OCI-LY7 (cell line): ENCODE results near the gene CLTB. TPM values are rescaled to one million over a fixed set of nuclear protein-coding genes. Genes with fewer than 3 reads are reported as not detected.

Experiments
- BruUV-seq: library from RNA; stranded (reverse); fragments of 400-500 nt; replicated peaks from 2 replicates; lab custom pipeline; 2021; lab: Mats Ljungman, UMichigan
- CTCF ChIA-PET: fragments of 300-600 bp; sonication (Branson Sonifier 250); formaldehyde crosslinking; loops from one replicate; lab custom pipeline; 2022; ENCODE audit warnings: antibody characterized with exemption; ENCODE audit not compliant: unreplicated experiment; lab: Charles Lee
- POLR2A ChIA-PET: fragments of 300-600 bp; sonication (Branson Sonifier 250); formaldehyde crosslinking; loops from one replicate; lab custom pipeline; 2022; ENCODE audit warnings: antibody characterized with exemption; lab: Charles Lee
- DNase-seq: peaks from one replicate; pipeline ENCODE4 v3.0.0-alpha.2; 2015; ENCODE audit warnings: low spot score
- H2AFZ ChIP-seq: fragments of 200-600 bp; sonication (generic), shearing (Covaris generic); 2 replicates; pipeline ENCODE4 v1.6.1; 2014; ENCODE audit warnings: mild to moderate bottlenecking, antibody characterized with exemption, low read length, moderate library complexity
- H3K27ac ChIP-seq: fragments of 200-600 bp; sonication (generic); 2 replicates; pipeline ENCODE4 v1.5.1; 2014; ENCODE audit warnings: mixed run types, low read depth, mild to moderate bottlenecking, moderate library complexity, low read length, inconsistent platforms; ENCODE audit not compliant: poor library complexity, severe bottlenecking
- H3K36me3 ChIP-seq: fragments of 200-600 bp; sonication (generic); 2 replicates; pipeline ENCODE4 v1.6.1; 2014; ENCODE audit warnings: mild to moderate bottlenecking, antibody characterized with exemption, low read length, moderate library complexity, mixed read lengths; ENCODE audit not compliant: insufficient read depth
- H3K4me1 ChIP-seq: fragments of 200-600 bp; sonication (generic); 2 replicates; pipeline ENCODE4 v1.5.1; 2014; ENCODE audit warnings: mild to moderate bottlenecking, low read length; ENCODE audit not compliant: insufficient read depth, poor library complexity, severe bottlenecking
- H3K4me2 ChIP-seq: fragments of 200-600 bp; sonication (generic); 2 replicates; pipeline ENCODE4 v1.6.1; 2014; ENCODE audit warnings: mild to moderate bottlenecking, low read length
- H3K4me3 ChIP-seq: fragments of 200-600 bp; sonication (generic); 2 replicates; pipeline ENCODE4 v1.5.1; 2014; ENCODE audit warnings: mild to moderate bottlenecking, low read depth, low read length; ENCODE audit not compliant: poor library complexity, severe bottlenecking
- H3K79me2 ChIP-seq: fragments of 200-600 bp; sonication (generic); 2 replicates; pipeline ENCODE4 v1.6.1; 2016; ENCODE audit warnings: low read depth, mild to moderate bottlenecking, low read length, moderate library complexity, mixed read lengths; ENCODE audit not compliant: insufficient read depth
- H3K9me2 ChIP-seq: fragments of 200-600 bp; sonication (generic); 2 replicates; pipeline ENCODE4 v1.6.1; 2016; ENCODE audit warnings: mild to moderate bottlenecking, low read length, mixed read lengths; ENCODE audit not compliant: insufficient read depth
- H3K9me3 ChIP-seq: fragments of 200-600 bp; sonication (generic); 2 replicates; pipeline ENCODE4 v1.6.1; 2014; ENCODE audit warnings: mild to moderate bottlenecking, mixed run types, low read length, mixed read lengths
- H4K20me1 ChIP-seq: fragments of 200-600 bp; sonication (generic); 2 replicates; pipeline ENCODE4 v1.6.1; 2014; ENCODE audit warnings: mild to moderate bottlenecking, antibody characterized with exemption, low read length, moderate library complexity, mixed read lengths; ENCODE audit not compliant: insufficient read depth
- CTCF ChIP-seq: fragments of 200-600 bp; sonication (generic); conservative IDR thresholded peaks from 2 replicates; pipeline ENCODE4 v1.5.1; 2014; ENCODE audit warnings: mild to moderate bottlenecking, antibody characterized with exemption, low read length, moderate library complexity, mixed read lengths
- EZH2phosphoT487 ChIP-seq: fragments of 200-600 bp; sonication (generic); IDR thresholded peaks from 2 replicates; pipeline ENCODE4 v1.6.1; 2018; ENCODE audit warnings: low read depth, borderline replicate concordance, mild to moderate bottlenecking, mixed run types, antibody characterized with exemption, low read length, moderate library complexity, mixed read lengths
- intact Hi-C: fragments of 100-400 bp; cut with micrococcal nuclease; formaldehyde crosslinking; loops from one replicate; pipeline ENCODE4 v1.10.0; 2022; ENCODE audit not compliant: unreplicated experiment
- total RNA-seq, 2 experiments: library from RNA; depleted of rRNA in 1 of 2; stranded (reverse); fragments of >200 nt in 1 of 2; shearing (Covaris generic) in 1 of 2; gene quantifications; 2 replicates each; pipeline ENCODE4 v1.2.3, GENCODE V29; 2014 to 2022

The CLTB gene
- total RNA-seq, 2 experiments from 2014 or later: 53.0 to 53.4 TPM

GRCh38 chr5:176391999-176392398 is 24.3 kb downstream of the CLTB start:
- TF ChIP-seq EZH2phosphoT487: no peak
- TF ChIP-seq CTCF: no peak
- Histone ChIP-seq H3K4me3 (no peak overlapping the region), H3K4me2 (no peak overlapping the region), H3K36me3 (peaks cover 49% of the 10 kb centered on the region), H3K9me3 (no peaks in the 10 kb centered on the region), H3K27ac (no peak overlapping the region), H2AFZ (no peak overlapping the region), H3K4me1 (peaks cover 10% of the 10 kb centered on the region), H3K79me2 (peaks cover 33% of the 10 kb centered on the region), H3K9me2 (no peaks in the 10 kb centered on the region), H4K20me1 (peaks cover 5% of the 10 kb centered on the region; the same call in 1 of the 2 replicates)
- intact Hi-C loops: no loop called here
- ChIA-PET POLR2A (interaction anchor here (0.9 to 1.3 kb wide), 2 partner anchors 37 to 324 kb away, joined by 3 read pairs; no protein-coding TSS in a partner anchor), CTCF (no interaction called here)
- no TSS peak for BruUV-seq
- no peak for DNase-seq

GRCh38 chr5:176391479-176391878 is 24.9 kb downstream of the CLTB start:
- no TSS peak for BruUV-seq
- no peaks in the 10 kb centered on the region for H3K9me3 ChIP-seq
- intact Hi-C loops: no loop called here

More at GRCh38 chr5:176391479-176391878, 24.9 kb downstream of the CLTB start:
- Histone ChIP-seq H3K79me2 (peaks cover 38% of the 10 kb centered on the region), H3K9me2 (no peaks in the 10 kb centered on the region), H2AFZ (no peak overlapping the region), H4K20me1 (peaks cover 10% of the 10 kb centered on the region), H3K4me2 (no peak overlapping the region), H3K27ac (no peak overlapping the region), H3K36me3 (peaks cover 54% of the 10 kb centered on the region), H3K4me3 (no peak overlapping the region), H3K4me1 (peaks cover 15% of the 10 kb centered on the region)
- DNase-seq: no peak
- ChIA-PET POLR2A (interaction anchor here (0.6 to 0.9 kb wide), 2 partner anchors 31 to 325 kb away, joined by 3 read pairs; no protein-coding TSS in a partner anchor), CTCF (interaction anchor here (0.6 kb wide), 1 partner anchor 557 kb away, joined by 3 read pairs; no protein-coding TSS in a partner anchor)
- no peak for TF ChIP-seq EZH2phosphoT487
- peak; percentile 62 for TF ChIP-seq CTCF
